Sigmoid colon (tissue), 4 donors: ENCODE measurements around the gene TBP.

Experiments
- POLR2A ChIP-seq, 2 donors: fragments of 450-650 bp; IDR thresholded peaks; one replicate each; pipeline ENCODE4 v1.6.1; 2016; ENCODE audit warnings: antibody characterized with exemption in 2 of 2, mild to moderate bottlenecking in 2 of 2, moderate library complexity in 2 of 2
- POLR2AphosphoS5 ChIP-seq, 4 donors: sonication (generic); formaldehyde crosslinking; IDR thresholded peaks; one replicate each; pipeline ENCODE4 v1.6.1; 2017; ENCODE audit warnings: antibody characterized with exemption in 4 of 4
- TF ChIP-seq, protein P1 (sequence below), 4 experiments: fragments of 450-650 bp in 3 of 4; fragments of 200-600 bp in 1 of 4; IDR thresholded peaks; one replicate each; pipeline ENCODE4 v1.5.1; 2016 to 2019; ENCODE audit warnings: antibody characterized with exemption in 4 of 4, mild to moderate bottlenecking in 3 of 4, moderate library complexity in 2 of 4

DNA sequence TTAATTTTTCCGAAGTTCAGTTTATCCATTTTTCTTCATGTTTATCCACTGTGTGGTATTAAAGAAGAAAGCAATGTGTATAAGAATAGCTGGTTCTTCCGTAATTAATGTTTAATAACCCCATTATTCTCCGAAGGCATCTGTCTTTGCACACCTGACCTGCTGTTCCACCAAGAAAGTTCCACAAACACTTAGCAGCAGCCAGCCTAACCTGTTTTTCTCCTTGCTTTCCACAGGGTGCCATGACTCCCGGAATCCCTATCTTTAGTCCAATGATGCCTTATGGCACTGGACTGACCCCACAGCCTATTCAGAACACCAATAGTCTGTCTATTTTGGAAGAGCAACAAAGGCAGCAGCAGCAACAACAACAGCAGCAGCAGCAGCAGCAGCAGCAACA, 7.4 kb downstream of the TBP start:
- TF ChIP-seq, protein P1, sequence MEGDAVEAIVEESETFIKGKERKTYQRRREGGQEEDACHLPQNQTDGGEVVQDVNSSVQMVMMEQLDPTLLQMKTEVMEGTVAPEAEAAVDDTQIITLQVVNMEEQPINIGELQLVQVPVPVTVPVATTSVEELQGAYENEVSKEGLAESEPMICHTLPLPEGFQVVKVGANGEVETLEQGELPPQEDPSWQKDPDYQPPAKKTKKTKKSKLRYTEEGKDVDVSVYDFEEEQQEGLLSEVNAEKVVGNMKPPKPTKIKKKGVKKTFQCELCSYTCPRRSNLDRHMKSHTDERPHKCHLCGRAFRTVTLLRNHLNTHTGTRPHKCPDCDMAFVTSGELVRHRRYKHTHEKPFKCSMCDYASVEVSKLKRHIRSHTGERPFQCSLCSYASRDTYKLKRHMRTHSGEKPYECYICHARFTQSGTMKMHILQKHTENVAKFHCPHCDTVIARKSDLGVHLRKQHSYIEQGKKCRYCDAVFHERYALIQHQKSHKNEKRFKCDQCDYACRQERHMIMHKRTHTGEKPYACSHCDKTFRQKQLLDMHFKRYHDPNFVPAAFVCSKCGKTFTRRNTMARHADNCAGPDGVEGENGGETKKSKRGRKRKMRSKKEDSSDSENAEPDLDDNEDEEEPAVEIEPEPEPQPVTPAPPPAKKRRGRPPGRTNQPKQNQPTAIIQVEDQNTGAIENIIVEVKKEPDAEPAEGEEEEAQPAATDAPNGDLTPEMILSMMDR (IDR thresholded peaks at IDR 0.05), result no peak
- TF ChIP-seq POLR2A (IDR thresholded peaks at IDR 0.05), result no peak
- TF ChIP-seq POLR2AphosphoS5 (IDR thresholded peaks at IDR 0.05), result no peak
